ENCODE measurements around the gene ICAM4. TPM values are rescaled to one million over a fixed set of nuclear protein-coding genes. Genes with fewer than 3 reads are reported as not detected.

Gene ICAM4
- total and polyA plus RNA-seq, 2 of the 13 experiments (the other 11 are each of a cell fraction or from before 2014, with no cell fraction given): 2.9 to 4.0 TPM

DNA sequence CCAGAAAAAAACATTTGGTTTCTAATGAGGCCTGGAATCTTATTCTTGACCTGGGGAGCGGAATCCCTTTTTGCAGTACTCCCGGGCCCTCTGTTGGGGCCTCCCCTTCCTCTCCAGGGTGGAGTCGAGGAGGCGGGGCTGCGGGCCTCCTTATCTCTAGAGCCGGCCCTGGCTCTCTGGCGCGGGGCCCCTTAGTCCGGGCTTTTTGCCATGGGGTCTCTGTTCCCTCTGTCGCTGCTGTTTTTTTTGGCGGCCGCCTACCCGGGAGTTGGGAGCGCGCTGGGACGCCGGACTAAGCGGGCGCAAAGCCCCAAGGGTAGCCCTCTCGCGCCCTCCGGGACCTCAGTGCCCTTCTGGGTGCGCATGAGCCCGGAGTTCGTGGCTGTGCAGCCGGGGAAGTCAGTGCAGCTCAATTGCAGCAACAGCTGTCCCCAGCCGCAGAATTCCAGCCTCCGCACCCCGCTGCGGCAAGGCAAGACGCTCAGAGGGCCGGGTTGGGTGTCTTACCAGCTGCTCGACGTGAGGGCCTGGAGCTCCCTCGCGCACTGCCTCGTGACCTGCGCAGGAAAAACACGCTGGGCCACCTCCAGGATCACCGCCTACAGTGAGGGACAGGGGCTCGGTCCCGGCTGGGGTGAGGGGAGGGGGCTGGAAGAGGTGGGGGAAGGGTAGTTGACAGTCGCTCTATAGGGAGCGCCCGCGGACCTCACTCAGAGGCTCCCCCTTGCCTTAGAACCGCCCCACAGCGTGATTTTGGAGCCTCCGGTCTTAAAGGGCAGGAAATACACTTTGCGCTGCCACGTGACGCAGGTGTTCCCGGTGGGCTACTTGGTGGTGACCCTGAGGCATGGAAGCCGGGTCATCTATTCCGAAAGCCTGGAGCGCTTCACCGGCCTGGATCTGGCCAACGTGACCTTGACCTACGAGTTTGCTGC, at the start of gene ICAM4 (continued):
- peak; percentile 71; the same call in 1 of the 2 replicates for TF ChIP-seq SRY (CRISPR knock-in tag; IDR thresholded peaks at IDR 0.05)
- TF ChIP-seq, protein P1, sequence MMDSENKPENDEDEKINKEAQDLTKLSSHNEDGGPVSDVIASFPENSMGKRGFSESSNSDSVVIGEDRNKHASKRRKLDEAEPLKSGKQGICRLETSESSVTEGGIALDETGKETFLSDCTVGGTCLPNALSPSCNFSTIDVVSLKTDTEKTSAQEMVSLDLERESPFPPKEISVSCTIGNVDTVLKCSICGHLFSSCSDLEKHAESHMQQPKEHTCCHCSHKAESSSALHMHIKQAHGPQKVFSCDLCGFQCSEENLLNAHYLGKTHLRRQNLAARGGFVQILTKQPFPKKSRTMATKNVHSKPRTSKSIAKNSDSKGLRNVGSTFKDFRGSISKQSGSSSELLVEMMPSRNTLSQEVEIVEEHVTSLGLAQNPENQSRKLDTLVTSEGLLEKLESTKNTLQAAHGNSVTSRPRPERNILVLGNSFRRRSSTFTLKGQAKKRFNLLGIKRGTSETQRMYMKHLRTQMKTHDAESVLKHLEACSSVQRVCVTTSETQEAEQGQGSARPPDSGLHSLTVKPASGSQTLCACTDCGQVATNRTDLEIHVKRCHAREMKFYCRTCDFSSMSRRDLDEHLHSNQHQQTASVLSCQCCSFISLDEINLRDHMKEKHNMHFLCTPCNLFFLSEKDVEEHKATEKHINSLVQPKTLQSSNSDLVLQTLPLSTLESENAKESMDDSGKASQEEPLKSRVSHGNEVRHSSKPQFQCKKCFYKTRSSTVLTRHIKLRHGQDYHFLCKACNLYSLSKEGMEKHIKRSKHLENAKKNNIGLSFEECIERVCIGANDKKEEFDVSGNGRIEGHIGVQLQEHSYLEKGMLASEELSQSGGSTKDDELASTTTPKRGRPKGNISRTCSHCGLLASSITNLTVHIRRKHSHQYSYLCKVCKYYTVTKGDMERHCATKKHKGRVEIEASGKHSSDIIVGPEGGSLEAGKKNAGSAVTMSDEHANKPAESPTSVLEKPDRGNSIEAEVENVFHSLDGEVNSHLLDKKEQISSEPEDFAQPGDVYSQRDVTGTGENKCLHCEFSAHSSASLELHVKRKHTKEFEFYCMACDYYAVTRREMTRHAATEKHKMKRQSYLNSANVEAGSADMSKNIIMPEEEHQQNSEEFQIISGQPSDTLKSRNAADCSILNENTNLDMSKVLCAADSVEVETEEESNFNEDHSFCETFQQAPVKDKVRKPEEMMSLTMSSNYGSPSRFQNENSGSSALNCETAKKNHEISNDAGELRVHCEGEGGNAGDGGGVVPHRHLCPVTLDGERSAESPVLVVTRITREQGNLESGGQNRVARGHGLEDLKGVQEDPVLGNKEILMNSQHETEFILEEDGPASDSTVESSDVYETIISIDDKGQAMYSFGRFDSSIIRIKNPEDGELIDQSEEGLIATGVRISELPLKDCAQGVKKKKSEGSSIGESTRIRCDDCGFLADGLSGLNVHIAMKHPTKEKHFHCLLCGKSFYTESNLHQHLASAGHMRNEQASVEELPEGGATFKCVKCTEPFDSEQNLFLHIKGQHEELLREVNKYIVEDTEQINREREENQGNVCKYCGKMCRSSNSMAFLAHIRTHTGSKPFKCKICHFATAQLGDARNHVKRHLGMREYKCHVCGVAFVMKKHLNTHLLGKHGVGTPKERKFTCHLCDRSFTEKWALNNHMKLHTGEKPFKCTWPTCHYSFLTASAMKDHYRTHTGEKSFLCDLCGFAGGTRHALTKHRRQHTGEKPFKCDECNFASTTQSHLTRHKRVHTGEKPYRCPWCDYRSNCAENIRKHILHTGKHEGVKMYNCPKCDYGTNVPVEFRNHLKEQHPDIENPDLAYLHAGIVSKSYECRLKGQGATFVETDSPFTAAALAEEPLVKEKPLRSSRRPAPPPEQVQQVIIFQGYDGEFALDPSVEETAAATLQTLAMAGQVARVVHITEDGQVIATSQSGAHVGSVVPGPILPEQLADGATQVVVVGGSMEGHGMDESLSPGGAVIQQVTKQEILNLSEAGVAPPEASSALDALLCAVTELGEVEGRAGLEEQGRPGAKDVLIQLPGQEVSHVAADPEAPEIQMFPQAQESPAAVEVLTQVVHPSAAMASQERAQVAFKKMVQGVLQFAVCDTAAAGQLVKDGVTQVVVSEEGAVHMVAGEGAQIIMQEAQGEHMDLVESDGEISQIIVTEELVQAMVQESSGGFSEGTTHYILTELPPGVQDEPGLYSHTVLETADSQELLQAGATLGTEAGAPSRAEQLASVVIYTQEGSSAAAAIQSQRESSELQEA (CRISPR knock-in tag; IDR thresholded peaks at IDR 0.05; ENCODE audit: not compliant biosample characterization): peak; percentile 22
- TF ChIP-seq PITX1 (CRISPR knock-in tag; IDR thresholded peaks at IDR 0.05): no peak
- no peak for TF ChIP-seq MAFG (CRISPR knock-in tag; IDR thresholded peaks at IDR 0.05)
- TF ChIP-seq ZSCAN21 (CRISPR knock-in tag; IDR thresholded peaks at IDR 0.05; ENCODE audit: borderline replicate concordance): peak; percentile 59
- TF ChIP-seq MEIS2 (CRISPR knock-in tag; IDR thresholded peaks at IDR 0.05): peak; percentile 6; the same call in 1 of the 2 replicates
- 0 out of 2 replicates have a peak, but pooled peaks have one; percentile 27 for TF ChIP-seq TARDBP (CRISPR knock-in tag; IDR thresholded peaks at IDR 0.05)
- no peak for TF ChIP-seq PREB (CRISPR knock-in tag; IDR thresholded peaks at IDR 0.05)
- no peak for TF ChIP-seq MAFK (conservative IDR thresholded peaks at IDR 0.05 in 1 of 2, IDR thresholded peaks at IDR 0.05 in 1 of 2; ENCODE audit: low read length in 2 of 2)
- TF ChIP-seq, protein P2, sequence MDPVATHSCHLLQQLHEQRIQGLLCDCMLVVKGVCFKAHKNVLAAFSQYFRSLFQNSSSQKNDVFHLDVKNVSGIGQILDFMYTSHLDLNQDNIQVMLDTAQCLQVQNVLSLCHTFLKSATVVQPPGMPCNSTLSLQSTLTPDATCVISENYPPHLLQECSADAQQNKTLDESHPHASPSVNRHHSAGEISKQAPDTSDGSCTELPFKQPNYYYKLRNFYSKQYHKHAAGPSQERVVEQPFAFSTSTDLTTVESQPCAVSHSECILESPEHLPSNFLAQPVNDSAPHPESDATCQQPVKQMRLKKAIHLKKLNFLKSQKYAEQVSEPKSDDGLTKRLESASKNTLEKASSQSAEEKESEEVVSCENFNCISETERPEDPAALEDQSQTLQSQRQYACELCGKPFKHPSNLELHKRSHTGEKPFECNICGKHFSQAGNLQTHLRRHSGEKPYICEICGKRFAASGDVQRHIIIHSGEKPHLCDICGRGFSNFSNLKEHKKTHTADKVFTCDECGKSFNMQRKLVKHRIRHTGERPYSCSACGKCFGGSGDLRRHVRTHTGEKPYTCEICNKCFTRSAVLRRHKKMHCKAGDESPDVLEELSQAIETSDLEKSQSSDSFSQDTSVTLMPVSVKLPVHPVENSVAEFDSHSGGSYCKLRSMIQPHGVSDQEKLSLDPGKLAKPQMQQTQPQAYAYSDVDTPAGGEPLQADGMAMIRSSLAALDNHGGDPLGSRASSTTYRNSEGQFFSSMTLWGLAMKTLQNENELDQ (CRISPR knock-in tag; IDR thresholded peaks at IDR 0.05; ENCODE audit: borderline replicate concordance): no peak
- TF ChIP-seq KDM3A (CRISPR knock-in tag; IDR thresholded peaks at IDR 0.05; ENCODE audit: low read depth): peak; percentile 34; the same call in 1 of the 2 replicates
- TF ChIP-seq U2AF1 (optimal IDR thresholded peaks at IDR 0.05; ENCODE audit: low read depth, low read length): peak; percentile 39
- no peak for TF ChIP-seq LCORL (IDR thresholded peaks at IDR 0.05)
- TF ChIP-seq LCORL (CRISPR knock-in tag; IDR thresholded peaks at IDR 0.05): 0 out of 2 replicates have a peak, but pooled peaks have one; percentile 7
- TF ChIP-seq CC2D1A (CRISPR knock-in tag; IDR thresholded peaks at IDR 0.05): no peak
- TF ChIP-seq THAP8 (CRISPR knock-in tag; IDR thresholded peaks at IDR 0.05; ENCODE audit: borderline replicate concordance): no peak
